ENCODE measurements around the gene PCSK6.

- no peak for TF ChIP-seq CTCF (IDR thresholded peaks at IDR 0.05)
- TF ChIP-seq POLR2A (IDR thresholded peaks at IDR 0.05) = no peak
Measured at GRCh38 chr15:101491734-101492640, 2.5 kb upstream of the PCSK6 start.

Measured in Peyer's patch (tissue), 4 donors.